CD4-positive, alpha-beta T cell treated with Interleukin-6 for 4 hours (primary cell): ENCODE measurements around the gene HS6ST3.

Source experiments
- DNase-seq: peaks from one replicate; pipeline ENCODE4 v3.0.0-alpha.2; 2020; ENCODE audit warnings: mixed read lengths

Gene HS6ST3

DNA sequence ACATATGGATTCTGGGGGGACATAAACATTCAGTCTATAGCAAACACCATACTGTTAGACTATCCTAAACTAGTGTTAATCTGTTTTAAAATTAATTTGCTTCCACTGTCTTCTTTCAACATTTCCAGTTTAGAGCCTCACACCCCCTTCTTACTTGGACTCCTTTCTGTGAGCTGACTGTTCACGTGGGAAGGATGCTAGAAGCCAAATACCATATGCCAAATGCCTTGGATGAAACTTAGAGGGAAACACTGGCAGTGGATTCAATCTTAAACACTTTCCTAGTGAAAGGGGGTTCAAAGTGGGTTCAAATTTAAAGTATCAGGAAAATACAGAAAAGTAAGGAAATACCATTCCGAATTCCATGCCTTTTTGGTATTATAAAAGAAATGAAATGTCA lies 113.6 kb downstream of the HS6ST3 start:
- no peak for DNase-seq

DNA sequence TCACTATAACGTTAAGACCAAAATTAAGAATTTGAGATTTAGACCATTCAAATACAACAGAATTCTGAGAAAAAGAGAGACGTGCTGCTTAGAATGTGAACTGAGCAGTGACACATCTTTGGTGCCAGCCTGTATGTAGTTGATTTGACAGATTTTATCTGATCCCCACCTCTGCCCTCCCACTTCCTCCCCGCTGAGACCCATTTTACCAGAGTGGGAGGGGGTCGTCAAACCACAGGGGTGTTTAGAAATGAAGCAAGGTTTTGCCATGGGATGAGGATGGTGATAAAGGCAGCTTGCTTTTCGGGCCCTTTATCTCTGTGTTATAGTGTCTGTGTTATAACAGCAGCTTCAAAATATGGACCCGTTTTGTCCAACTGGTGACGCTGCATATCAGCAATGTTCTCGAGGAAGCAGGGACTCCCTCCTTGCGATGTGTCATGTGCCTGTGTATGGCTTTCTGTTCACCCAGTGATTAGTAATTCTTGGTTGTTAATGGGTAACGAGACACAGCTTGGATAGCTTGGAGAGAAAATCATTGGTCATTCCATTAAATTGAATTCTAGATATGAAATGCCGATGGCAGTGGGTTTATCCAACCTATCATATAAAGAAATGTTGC lies 125.0 kb downstream of the HS6ST3 start:
- no peak for DNase-seq

DNA sequence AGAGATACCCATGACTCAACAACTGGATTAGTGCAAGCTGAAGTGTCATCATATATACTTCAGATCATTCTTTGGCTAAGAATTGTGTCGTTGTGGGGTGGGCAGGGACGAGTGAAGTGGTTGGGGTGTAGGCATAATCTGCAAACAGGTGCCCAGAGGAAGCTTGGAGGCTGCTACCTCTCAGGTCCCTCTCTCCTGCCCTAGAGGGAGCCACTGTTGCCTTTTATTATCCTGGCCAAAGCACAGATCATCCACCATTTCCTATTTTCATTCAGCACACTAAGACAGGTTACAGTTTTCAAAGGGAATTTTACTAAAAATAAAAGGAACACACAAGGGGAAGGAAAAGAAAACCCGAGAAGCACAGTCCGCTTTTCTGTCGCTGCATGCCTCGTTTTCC lies 126.6 kb downstream of the HS6ST3 start:
- DNase-seq: no peak

DNA sequence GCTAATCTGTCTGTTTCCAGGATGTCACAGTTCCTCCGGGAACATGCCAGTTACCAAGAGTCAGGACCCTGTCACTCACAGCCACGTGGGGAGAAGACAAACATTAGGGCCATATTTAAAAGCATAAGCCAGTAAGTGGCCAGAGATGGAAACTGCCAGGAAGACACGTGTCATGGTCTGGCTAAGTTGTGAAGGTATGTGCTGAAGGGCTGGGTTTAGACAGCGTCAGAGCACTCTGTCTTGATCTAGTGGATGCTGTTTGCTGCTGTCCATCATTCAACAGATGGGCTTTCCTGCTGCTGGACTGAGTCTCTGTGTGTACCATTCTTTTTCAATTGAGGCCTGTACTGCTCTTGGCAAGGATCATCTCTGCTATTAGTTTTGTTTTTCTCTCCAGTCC lies 128.6 kb downstream of the HS6ST3 start:
- DNase-seq: no peak

DNA sequence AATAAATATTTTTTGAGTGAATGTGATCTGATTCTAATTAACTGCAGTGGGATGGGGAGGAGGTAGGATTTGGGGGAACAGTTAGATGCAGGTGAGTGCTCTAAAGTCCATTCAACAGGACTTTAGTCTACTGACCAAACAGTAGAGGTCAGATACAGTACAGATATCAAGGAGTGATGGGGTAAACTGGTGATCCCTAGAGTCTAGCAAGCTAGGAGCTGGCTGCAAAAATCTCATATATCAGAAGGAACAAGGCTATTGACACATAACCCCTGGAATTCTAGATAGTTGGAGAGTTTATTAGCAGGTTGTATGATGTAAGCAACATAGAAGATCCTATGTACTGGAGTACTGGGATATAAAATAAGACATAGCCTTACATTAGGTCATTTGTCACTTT lies 131.6 kb downstream of the HS6ST3 start:
- no peak for DNase-seq

DNA sequence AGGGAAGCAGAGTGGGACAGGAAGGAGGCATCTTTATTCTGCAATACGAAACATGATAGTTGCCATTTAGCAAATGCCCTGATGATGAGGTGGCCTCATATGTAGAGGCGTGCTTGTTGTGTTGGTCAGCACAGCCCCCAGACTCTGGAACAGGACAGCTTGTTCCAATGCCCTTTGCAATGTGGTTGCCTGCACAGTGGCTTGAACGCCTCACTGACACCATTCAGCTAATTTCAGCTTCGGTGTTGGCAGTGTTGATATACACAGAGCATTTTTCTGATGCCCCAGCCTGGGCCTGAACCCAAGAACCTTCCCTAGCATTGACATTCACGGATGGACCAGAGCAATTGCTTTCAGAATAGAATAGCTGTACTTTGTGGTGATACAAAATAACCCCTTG lies 133.3 kb downstream of the HS6ST3 start:
- no peak for DNase-seq

DNA sequence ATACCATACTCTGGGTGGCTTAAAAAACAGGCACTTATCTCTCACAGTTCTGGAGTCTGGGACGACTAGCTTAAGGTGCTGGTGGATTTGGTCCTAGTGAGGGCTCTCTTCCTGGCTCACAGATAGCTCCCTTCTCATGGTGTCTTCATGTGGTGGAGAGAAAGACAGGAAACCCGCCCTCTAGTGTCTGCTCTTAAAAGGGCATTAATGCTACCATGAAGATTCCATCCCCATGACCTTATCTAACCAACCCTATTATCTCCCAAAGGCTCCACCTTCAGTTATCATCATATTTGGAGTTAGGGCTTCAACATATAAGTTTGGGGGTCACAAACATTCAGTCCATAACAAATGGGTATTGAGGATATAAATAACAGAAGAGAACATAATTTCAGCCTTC lies 139.4 kb downstream of the HS6ST3 start:
- DNase-seq: no peak

DNA sequence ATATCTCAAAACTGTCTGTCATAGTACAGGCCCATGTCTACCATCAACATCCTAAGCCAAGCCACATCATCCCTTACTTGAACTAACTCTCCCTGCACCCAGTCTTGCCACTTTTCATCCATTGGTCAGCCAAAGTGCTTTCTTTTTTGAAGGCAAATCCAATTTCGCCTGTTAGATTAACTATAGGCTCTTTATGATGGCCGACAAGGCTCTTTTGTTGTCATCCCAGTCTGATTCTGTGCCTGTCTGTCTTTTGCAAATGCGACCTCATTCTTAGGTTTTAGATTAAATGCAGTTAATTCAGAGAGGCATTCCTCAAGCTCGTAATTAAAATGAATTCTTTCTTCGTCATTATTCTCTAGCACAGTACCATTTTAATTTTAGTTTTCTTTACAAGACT lies 148.3 kb downstream of the HS6ST3 start:
- DNase-seq: no peak

DNA sequence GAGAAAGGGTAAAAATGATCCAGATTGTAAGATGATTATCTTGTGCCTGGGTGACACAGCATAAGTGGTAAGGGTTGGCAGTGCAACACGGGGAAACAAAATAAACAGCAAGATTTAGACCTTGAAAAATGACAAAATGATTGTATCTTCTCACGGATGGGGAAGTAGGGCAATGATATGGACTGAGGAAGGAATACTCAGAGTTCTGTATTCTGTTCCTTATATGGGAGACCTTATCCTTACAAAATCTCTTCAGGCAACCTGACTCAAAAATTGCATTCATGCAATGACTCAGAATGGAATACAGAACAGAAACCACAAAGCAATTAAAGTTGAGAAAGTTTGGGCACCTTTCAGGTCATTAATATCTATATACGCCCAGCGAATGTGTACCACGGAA lies 149.0 kb downstream of the HS6ST3 start:
- no peak for DNase-seq

DNA sequence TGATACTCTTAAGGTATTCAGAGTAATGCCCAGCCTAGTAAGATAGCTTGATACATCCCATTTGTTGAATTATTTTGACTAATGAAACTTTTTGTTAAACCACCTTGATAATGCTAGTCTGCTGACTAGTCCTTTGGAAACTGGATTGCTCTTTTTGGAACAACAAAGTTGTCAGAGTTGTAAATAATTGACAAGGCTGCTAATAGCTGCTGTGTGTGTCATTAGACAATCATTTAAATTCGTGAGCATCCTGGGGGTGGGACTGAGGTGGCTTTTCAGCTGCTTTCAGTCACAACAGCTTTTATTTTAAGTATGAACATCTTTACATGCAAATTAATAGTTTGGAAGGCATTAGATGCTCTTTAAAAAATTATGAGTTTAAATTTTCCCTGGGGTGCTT lies 153.5 kb downstream of the HS6ST3 start:
- no peak for DNase-seq

DNA sequence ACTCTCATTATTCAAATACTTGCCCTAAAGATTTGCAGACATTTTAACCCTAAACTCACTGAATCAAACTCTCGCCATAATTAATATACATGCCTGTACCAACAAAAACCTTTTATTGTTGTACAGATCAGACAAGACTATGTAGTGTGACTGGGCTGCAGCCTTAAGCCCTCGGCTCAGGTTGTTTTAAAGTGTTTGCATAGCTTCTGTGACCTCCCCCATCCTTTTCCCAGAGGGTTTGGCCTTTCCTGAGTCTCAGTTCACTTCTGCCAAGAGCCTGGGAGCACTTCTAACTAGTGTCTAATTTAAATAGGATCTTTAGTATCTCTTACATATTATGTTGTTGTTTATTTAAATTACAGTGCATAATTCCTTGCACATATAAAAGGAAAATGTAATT lies 158.2 kb downstream of the HS6ST3 start:
- DNase-seq: no peak

DNA sequence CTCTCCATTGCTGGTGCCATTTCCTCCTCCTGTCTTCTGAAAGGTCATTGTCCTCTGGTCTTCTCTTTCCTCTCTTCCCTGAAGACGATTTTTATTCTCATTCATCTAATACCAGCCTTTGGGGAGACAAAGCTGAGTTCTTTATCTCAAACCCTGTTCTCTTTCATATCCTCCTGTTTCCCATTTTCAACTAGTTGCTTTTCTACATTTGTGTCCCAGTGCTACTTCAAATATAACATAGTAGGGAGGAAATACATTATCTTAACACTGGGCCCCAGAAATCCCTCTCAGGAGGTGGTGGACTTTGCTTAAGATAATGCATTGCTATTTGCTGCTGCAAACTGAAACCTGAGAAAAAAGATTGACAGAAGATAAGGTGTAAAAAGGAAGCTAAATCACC lies 159.1 kb downstream of the HS6ST3 start:
- DNase-seq: no peak

DNA sequence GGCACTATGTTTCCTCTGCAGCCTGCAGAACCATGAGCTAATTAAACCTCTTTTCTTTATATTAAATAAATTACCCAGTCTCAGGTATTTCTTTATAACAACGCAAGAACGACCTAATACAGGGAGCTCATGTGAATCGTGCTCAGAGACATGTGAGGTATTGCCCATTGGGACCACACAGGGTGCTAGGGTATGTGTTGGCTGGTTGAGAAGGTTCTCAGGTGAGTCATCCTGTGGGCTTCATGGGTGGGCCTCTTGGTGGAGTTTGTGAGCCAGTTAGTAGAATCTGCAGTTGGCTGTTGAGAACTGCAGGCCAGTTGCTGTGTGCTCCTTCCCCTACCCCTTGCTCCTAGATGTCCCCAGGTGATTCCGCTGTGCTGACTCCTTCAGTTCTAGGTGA lies 163.0 kb downstream of the HS6ST3 start:
- DNase-seq: no peak

DNA sequence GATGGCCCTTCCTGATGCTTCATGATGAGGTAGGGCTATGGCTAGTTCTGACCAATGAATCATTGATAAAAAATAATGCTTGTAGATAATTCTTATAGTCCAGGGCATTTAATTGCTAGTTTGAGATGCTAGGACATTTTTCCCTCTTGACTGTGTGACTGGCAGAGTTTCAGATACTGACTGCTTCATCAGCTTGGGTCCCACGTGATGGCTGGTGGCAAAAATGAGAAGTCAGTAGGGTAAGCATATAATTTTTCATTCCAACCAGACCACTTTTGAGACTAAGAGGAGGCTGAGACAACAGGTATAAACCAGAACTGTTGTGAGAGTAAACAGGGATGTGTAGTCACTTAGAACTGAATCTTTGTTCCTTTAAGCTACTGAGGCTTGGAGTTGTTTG lies 183.3 kb downstream of the HS6ST3 start:
- DNase-seq: no peak

DNA sequence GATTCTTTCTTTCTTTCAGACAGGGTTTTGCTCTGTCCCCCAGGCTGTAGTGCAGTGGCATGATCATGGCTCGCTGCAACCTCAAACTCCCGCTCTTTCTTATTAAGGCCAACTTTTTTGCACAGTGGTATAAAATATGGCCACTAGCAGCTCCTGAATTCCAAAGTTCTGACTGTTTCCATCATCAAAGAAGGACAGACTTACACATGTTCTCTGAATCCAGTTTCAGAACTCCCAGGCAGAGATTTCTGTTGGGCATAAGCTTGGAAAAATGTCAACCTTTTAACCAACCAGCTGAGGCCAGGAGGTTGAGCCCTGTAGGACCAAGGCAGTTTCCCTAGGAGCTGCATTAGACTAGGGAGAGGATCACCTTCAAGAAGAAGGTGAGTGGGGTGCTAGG lies 184.1 kb downstream of the HS6ST3 start:
- DNase-seq: no peak

DNA sequence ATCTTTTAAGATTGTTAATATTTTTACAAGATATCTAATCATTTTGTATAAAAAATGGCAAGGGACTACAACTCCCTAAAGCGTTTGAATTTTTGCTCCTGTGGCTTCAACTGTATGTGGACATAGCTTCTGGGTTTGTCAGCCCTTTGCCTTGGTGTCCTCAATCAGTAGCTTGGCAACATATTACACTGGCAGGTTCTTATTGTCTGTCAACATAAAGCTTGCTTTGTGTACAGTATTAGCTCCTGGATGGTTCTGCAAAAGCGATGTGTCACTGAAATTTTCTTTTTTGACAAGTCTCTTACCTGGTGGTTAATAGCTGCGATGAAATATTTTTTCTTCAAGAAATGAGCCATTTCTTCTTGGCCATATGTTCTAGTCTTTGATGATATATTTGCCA lies 190.0 kb downstream of the HS6ST3 start:
- no peak for DNase-seq

DNA sequence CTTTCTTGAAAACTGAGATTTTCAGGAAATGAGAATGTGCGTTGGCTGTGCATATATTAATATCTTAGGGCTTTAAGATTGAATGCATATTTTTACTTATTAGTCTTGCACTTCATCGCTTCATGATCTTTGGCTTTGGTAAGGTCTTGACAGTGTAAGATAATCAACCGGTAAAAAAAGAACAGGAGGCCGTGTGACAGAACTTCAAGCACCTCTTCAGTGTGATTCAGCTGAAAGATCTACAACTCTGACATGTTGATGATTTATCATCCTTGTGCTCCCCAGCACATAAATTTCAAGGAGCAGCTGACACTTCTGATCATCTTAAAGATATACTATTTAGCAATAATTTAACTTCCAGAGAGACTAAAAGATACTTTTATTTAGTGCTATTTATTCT lies 195.1 kb downstream of the HS6ST3 start:
- no peak for DNase-seq

DNA sequence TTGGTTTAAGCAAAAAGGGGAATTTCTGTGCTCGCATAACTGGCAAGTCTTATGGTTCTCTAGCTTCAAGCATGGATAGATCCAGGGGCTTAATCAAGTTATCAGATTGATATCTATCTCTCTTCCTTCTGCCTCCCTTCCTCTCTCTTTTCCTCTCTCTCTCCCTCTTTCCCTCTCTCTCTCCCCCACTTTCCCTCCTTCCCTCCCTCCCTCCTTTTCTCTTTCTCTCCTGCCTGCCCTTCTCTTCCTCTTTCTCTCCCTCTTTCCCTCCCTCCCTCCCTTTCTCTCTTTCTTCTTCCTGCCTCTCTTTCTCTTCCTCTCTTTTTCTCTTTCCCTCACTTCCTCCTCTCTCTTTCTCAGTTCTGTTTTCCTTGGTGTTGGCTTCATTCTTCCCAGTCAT lies 195.8 kb downstream of the HS6ST3 start:
- DNase-seq: no peak

DNA sequence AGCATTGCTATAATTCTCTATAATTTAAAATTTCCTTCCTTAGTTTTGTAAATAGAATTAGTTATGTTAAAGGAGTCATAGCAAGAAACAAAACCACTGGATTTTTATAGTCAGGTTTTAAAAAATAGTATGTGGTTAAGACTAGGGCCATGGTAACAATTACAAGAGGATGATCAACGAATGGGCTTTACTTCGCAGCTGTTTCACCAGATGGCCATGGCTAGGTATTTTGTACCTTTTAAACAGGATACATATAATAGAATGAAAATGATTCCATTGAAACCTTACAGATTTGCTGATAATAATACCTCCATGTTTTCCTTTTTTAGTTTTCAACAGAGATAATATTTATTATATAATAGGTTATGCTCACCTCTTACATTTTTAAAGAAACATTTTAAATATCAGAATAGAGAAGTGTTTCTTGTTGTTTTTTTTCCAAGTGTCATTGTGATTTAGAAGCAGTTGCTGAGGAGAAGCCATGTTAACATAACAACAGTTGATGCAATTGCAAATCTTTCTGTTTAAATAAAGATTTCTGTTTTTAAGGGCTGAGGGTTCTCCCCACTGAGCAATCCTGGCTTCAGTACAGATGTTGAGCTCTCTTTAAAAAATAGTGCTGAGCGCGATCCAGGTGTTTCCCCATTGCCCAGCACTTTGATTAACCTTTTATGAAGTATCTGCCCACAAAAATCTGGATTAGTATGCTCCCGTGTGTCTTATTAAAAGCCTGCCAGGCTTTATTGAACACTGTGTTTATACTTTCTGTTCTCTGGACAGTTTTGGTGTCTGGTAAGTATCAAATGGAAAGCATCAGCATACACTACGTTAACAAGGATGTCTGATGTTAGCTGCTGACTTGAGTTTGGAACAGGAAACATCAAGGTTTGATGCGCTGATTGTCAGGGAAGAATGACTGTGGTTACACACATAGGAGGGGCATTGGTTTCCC lies 205.3 kb downstream of the HS6ST3 start:
- DNase-seq: no peak

DNA sequence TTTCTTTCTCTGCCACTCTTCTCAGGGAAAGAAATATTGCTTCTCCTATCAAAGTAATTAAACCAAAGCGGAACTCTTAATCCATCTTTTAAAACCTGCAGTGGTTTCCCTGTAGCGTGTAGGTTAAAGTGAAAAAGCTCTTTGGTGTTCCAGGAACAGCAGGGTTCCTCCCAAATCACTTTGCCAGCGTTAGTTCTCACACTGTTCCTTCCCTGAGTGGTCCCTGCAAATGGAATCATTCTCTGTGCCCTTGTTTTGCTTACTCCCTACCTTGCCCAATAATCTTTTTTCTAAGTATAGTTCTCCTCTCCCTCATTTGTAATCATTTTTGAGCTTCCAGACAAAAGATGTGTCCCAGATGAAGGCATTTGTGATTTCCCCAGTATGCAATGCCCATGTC lies 207.5 kb downstream of the HS6ST3 start:
- no peak for DNase-seq

DNA sequence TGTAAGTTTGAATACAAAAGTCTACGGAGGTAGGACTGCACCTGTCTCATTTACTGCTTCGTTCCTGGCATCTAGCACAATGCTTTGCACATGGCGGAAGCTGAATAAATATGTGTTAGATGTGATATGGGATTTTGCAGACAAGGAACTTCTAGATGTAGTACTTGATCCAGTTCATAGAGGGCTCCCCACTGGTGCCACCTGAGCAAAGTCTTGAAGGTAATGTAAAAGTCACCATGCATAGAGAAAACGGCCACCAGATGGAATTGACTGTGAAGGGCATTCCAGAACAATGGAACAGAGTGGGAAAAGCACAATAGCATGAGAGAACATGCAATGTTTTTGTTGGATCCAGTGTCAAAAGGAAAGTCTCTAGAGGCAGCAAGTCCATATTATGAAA lies 209.3 kb downstream of the HS6ST3 start:
- DNase-seq: no peak

DNA sequence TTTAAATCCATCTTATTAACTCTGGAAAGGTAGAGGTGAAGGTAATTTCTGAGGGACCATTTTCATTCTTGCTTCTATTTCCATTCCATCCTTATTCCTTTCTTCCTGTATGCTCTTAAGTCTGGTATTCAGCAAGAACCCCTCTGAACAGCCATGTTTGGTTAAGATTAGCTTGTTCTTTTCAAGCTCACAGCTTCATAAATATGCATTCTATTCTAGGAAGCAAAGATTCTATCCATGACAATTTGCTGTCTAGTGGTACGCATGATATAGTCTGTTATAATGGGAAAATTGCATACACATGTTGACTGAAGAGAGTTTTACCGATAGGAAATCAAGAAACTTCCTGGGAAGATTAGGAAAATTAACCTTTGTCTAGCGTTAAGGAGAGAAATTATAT lies 218.7 kb downstream of the HS6ST3 start:
- DNase-seq: no peak

DNA sequence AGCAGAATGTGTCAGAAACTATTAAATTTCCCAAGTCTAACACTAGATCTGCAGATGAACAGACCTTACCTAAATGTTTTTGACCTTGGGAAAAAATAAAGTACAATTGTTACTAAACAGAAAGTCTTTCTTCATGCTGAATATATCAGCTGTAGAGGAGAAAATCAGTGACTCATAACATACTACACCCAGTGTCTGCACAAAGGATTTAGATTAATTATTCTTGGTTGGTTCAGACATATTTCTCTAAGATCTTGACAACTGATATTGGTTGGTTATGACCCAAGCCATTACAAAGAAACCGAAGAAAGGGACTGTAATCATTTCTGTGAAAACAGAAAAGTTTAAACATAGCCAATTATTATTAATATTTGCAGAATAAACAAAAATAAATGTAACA lies 225.1 kb downstream of the HS6ST3 start:
- DNase-seq: no peak

DNA sequence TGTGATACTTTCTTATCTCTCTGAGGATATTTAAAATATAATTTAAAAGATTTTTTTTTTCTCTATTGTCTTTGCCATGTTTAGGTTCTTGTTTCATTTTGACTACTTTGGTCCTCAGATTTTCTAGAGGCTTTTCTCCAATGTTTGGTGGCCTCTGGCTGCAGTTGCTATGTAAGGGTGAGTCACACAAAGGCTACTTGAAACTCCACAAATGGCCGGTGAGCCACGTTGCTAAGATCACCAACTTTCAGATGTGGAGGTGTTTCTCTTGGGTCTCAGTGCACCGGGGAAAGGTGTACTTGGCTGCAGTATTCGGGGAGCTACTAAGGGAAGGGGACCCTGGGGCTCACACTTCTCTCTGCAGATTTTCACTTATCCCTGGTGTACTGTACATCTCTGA lies 248.1 kb downstream of the HS6ST3 start:
- no peak for DNase-seq

DNA sequence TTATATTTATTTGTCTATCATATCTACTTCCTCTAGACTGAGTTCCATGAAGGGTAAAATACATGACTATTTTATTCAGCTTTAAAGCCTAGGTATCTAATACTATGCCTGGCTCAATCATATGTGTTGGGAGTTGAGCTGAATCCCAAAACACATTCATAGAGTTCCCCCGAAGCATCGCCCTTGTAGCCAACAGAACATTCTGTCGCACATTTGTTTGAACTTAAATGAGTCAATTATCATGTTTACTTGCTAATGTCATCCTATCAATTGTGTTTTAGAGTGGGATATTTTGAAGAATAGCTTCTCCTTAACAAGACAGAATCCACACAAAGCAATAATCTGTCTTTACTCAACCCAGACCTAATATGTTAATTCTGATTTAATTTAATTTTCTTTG lies 252.4 kb downstream of the HS6ST3 start:
- no peak for DNase-seq
